Measurements from ENCODE around the gene EYS.

The EYS gene

DNA sequence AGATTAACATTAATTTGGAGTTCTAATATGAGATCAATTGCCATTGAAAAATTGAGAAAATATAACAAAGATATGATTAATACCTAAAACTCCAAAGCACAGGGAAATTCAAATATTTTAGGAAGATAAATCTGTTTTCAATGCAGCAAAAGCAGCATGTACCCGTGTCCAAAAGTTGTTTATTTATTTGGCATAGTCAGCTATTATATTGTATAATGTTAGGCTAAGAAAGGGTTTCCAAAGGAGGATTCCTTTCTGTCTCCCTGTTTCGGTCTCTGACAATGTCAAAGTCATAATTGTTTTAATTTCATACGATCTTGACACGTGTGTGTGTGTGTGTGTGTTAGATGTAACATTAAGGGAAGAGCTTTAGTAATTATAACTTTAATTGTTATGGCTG lies 914.5 kb downstream of the EYS start:
- no peak for ATAC-seq
- no peak for TF ChIP-seq ZFP3 (CRISPR knock-in tag; IDR thresholded peaks at IDR 0.05)
- no peak for TF ChIP-seq GLIS3 (CRISPR knock-in tag; IDR thresholded peaks at IDR 0.05)
- no peak for TF ChIP-seq ZNF8 (CRISPR knock-in tag; IDR thresholded peaks at IDR 0.05)
- no peak for TF ChIP-seq SNAI2 (CRISPR knock-in tag; IDR thresholded peaks at IDR 0.05)
- no peak for TF ChIP-seq ZFP30 (CRISPR knock-in tag; IDR thresholded peaks at IDR 0.05)
- TF ChIP-seq PPARA (CRISPR knock-in tag; IDR thresholded peaks at IDR 0.05; ENCODE audit: borderline replicate concordance) = no peak
- TF ChIP-seq, protein P1, sequence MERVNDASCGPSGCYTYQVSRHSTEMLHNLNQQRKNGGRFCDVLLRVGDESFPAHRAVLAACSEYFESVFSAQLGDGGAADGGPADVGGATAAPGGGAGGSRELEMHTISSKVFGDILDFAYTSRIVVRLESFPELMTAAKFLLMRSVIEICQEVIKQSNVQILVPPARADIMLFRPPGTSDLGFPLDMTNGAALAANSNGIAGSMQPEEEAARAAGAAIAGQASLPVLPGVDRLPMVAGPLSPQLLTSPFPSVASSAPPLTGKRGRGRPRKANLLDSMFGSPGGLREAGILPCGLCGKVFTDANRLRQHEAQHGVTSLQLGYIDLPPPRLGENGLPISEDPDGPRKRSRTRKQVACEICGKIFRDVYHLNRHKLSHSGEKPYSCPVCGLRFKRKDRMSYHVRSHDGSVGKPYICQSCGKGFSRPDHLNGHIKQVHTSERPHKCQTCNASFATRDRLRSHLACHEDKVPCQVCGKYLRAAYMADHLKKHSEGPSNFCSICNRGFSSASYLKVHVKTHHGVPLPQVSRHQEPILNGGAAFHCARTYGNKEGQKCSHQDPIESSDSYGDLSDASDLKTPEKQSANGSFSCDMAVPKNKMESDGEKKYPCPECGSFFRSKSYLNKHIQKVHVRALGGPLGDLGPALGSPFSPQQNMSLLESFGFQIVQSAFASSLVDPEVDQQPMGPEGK (CRISPR knock-in tag; IDR thresholded peaks at IDR 0.05; ENCODE audit: borderline replicate concordance) = no peak
- TF ChIP-seq, protein P2, sequence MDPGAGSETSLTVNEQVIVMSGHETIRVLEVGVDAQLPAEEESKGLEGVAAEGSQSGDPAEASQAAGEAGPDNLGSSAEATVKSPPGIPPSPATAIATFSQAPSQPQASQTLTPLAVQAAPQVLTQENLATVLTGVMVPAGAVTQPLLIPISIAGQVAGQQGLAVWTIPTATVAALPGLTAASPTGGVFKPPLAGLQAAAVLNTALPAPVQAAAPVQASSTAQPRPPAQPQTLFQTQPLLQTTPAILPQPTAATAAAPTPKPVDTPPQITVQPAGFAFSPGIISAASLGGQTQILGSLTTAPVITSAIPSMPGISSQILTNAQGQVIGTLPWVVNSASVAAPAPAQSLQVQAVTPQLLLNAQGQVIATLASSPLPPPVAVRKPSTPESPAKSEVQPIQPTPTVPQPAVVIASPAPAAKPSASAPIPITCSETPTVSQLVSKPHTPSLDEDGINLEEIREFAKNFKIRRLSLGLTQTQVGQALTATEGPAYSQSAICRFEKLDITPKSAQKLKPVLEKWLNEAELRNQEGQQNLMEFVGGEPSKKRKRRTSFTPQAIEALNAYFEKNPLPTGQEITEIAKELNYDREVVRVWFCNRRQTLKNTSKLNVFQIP (CRISPR knock-in tag; IDR thresholded peaks at IDR 0.05; ENCODE audit: borderline replicate concordance, low read depth) = no peak
- TF ChIP-seq, protein P3, sequence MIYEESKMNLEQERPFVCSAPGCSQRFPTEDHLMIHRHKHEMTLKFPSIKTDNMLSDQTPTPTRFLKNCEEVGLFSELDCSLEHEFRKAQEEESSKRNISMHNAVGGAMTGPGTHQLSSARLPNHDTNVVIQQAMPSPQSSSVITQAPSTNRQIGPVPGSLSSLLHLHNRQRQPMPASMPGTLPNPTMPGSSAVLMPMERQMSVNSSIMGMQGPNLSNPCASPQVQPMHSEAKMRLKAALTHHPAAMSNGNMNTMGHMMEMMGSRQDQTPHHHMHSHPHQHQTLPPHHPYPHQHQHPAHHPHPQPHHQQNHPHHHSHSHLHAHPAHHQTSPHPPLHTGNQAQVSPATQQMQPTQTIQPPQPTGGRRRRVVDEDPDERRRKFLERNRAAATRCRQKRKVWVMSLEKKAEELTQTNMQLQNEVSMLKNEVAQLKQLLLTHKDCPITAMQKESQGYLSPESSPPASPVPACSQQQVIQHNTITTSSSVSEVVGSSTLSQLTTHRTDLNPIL (CRISPR knock-in tag; IDR thresholded peaks at IDR 0.05; ENCODE audit: low read depth) = no peak
- TF ChIP-seq, protein P4, sequence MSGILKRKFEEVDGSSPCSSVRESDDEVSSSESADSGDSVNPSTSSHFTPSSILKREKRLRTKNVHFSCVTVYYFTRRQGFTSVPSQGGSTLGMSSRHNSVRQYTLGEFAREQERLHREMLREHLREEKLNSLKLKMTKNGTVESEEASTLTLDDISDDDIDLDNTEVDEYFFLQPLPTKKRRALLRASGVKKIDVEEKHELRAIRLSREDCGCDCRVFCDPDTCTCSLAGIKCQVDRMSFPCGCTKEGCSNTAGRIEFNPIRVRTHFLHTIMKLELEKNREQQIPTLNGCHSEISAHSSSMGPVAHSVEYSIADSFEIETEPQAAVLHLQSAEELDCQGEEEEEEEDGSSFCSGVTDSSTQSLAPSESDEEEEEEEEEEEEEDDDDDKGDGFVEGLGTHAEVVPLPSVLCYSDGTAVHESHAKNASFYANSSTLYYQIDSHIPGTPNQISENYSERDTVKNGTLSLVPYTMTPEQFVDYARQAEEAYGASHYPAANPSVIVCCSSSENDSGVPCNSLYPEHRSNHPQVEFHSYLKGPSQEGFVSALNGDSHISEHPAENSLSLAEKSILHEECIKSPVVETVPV (CRISPR knock-in tag; IDR thresholded peaks at IDR 0.05) = no peak
- TF ChIP-seq ZNF70 (CRISPR knock-in tag; IDR thresholded peaks at IDR 0.05) = no peak
- TF ChIP-seq OSR1 (CRISPR knock-in tag; IDR thresholded peaks at IDR 0.05) = no peak
- no peak for TF ChIP-seq ZC3H10 (CRISPR knock-in tag; IDR thresholded peaks at IDR 0.05)
- no peak for TF ChIP-seq CSDC2 (CRISPR knock-in tag; IDR thresholded peaks at IDR 0.05)
- TF ChIP-seq, protein P5, sequence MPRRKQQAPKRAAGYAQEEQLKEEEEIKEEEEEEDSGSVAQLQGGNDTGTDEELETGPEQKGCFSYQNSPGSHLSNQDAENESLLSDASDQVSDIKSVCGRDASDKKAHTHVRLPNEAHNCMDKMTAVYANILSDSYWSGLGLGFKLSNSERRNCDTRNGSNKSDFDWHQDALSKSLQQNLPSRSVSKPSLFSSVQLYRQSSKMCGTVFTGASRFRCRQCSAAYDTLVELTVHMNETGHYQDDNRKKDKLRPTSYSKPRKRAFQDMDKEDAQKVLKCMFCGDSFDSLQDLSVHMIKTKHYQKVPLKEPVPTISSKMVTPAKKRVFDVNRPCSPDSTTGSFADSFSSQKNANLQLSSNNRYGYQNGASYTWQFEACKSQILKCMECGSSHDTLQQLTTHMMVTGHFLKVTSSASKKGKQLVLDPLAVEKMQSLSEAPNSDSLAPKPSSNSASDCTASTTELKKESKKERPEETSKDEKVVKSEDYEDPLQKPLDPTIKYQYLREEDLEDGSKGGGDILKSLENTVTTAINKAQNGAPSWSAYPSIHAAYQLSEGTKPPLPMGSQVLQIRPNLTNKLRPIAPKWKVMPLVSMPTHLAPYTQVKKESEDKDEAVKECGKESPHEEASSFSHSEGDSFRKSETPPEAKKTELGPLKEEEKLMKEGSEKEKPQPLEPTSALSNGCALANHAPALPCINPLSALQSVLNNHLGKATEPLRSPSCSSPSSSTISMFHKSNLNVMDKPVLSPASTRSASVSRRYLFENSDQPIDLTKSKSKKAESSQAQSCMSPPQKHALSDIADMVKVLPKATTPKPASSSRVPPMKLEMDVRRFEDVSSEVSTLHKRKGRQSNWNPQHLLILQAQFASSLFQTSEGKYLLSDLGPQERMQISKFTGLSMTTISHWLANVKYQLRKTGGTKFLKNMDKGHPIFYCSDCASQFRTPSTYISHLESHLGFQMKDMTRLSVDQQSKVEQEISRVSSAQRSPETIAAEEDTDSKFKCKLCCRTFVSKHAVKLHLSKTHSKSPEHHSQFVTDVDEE (CRISPR knock-in tag; IDR thresholded peaks at IDR 0.05) = no peak
- TF ChIP-seq RARB (CRISPR knock-in tag; IDR thresholded peaks at IDR 0.05) = no peak

DNA sequence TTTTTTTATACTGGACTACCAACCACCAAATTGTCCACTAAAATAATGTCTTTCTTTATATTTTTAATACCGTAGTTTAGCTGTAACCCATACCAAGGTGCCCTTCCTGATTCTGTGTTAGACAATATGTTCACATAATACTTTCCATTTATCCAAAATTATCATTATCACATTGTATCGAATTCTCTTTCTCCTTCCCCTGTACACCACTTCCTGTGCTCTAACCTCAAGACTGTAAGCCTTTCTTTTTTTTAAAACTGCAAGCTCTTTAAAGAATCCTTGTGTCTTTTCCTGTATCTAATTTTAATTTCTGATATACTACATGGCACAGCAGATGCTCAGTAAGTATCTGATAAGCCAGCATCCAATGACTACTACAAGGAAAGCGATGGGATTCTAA lies 917.5 kb downstream of the EYS start:
- no peak for ATAC-seq
- no peak for TF ChIP-seq ZNF70 (CRISPR knock-in tag; IDR thresholded peaks at IDR 0.05)
- no peak for TF ChIP-seq TOX (CRISPR knock-in tag; IDR thresholded peaks at IDR 0.05; ENCODE audit: borderline replicate concordance)
- TF ChIP-seq, protein P2 (CRISPR knock-in tag; IDR thresholded peaks at IDR 0.05; ENCODE audit: borderline replicate concordance, low read depth) = no peak
- no peak for TF ChIP-seq ZNF565 (CRISPR knock-in tag; conservative IDR thresholded peaks at IDR 0.05; ENCODE audit: low read depth)
- TF ChIP-seq RARB (CRISPR knock-in tag; IDR thresholded peaks at IDR 0.05) = no peak
- TF ChIP-seq, protein P5 (CRISPR knock-in tag; IDR thresholded peaks at IDR 0.05) = no peak
- TF ChIP-seq, protein P4 (CRISPR knock-in tag; IDR thresholded peaks at IDR 0.05) = no peak
- TF ChIP-seq TCF4 (CRISPR knock-in tag; IDR thresholded peaks at IDR 0.05; ENCODE audit: borderline replicate concordance) = no peak
- TF ChIP-seq, protein P3 (CRISPR knock-in tag; IDR thresholded peaks at IDR 0.05; ENCODE audit: low read depth) = no peak
- no peak for TF ChIP-seq CSDC2 (CRISPR knock-in tag; IDR thresholded peaks at IDR 0.05)
- no peak for TF ChIP-seq PPARA (CRISPR knock-in tag; IDR thresholded peaks at IDR 0.05; ENCODE audit: borderline replicate concordance)

Data from SK-N-SH treated with all-trans-retinoic acid at 6 μM for 48 hours (cell line).